HEK293T (cell line): ENCODE results near the gene SF3B2.

ENCODE experiments used
- CTCF ChIA-PET: fragments of 350-600 bp; formaldehyde crosslinking; extraction: SDS; loops from one replicate; lab custom pipeline; 2021; ENCODE audit warnings: antibody characterized with exemption, inconsistent platforms; lab: Yijun Ruan, JAX
- POLR2A ChIA-PET: fragments of 350-600 bp; formaldehyde crosslinking; extraction: SDS; loops from one replicate; lab custom pipeline; 2020; ENCODE audit warnings: antibody characterized with exemption, inconsistent platforms; lab: Yijun Ruan, JAX
- DNase-seq: peaks from one replicate; pipeline ENCODE4 v3.0.0; 2012; ENCODE audit warnings: mixed read lengths; ENCODE audit errors: extremely low spot score
- ARNT ChIP-seq: fragments of 450-650 bp; IDR thresholded peaks from 2 replicates; pipeline ENCODE4 v1.6.1; 2017; ENCODE audit warnings: mild to moderate bottlenecking
- BHLHE40 ChIP-seq: fragments of 450-650 bp; IDR thresholded peaks from 2 replicates; pipeline ENCODE4 v1.6.1; 2016; ENCODE audit warnings: mild to moderate bottlenecking, moderate library complexity, borderline replicate concordance
- CTBP1 ChIP-seq: fragments of 450-650 bp; IDR thresholded peaks from 2 replicates; pipeline ENCODE4 v1.6.1; 2016; ENCODE audit warnings: borderline replicate concordance
- ELF4 ChIP-seq: fragments of 450-650 bp; IDR thresholded peaks from 2 replicates; pipeline ENCODE4 v1.6.1; 2017; ENCODE audit warnings: antibody characterized with exemption
- FOXA1 ChIP-seq: fragments of 450-650 bp; IDR thresholded peaks from 2 replicates; pipeline ENCODE4 v1.6.1; 2016; ENCODE audit warnings: mild to moderate bottlenecking
- FOXK2 ChIP-seq: fragments of 450-650 bp; IDR thresholded peaks from 2 replicates; pipeline ENCODE4 v1.6.1; 2016; ENCODE audit warnings: mild to moderate bottlenecking
- FOXM1 ChIP-seq: fragments of 450-650 bp; IDR thresholded peaks from 2 replicates; pipeline ENCODE4 v1.6.1; 2017; ENCODE audit warnings: mild to moderate bottlenecking, borderline replicate concordance
- HDGF ChIP-seq: fragments of 450-650 bp; IDR thresholded peaks from 2 replicates; pipeline ENCODE4 v1.6.1; 2017; ENCODE audit warnings: antibody characterized with exemption, borderline replicate concordance
- L3MBTL2 ChIP-seq: fragments of 450-650 bp; conservative IDR thresholded peaks from 2 replicates; pipeline ENCODE4 v1.6.1; 2016; ENCODE audit warnings: mild to moderate bottlenecking
- LEF1 ChIP-seq: fragments of 450-650 bp; IDR thresholded peaks from 2 replicates; pipeline ENCODE4 v1.6.1; 2017; ENCODE audit warnings: mild to moderate bottlenecking, borderline replicate concordance
- NFRKB ChIP-seq: fragments of 450-650 bp; IDR thresholded peaks from 2 replicates; pipeline ENCODE4 v1.6.1; 2016; ENCODE audit warnings: mild to moderate bottlenecking, moderate library complexity
- PKNOX1 ChIP-seq: fragments of 450-650 bp; IDR thresholded peaks from 2 replicates; pipeline ENCODE4 v1.6.1; 2016
- SP1 ChIP-seq: fragments of 450-650 bp; IDR thresholded peaks from 2 replicates; pipeline ENCODE4 v1.6.1; 2017
- SUZ12 ChIP-seq: fragments of 450-650 bp; IDR thresholded peaks from 2 replicates; pipeline ENCODE4 v1.6.1; 2016; ENCODE audit warnings: mild to moderate bottlenecking
- TARDBP ChIP-seq: fragments of 450-650 bp; IDR thresholded peaks from 2 replicates; pipeline ENCODE4 v1.6.1; 2016
- ZNF384 ChIP-seq: fragments of 450-650 bp; IDR thresholded peaks from 2 replicates; pipeline ENCODE4 v1.6.1; 2016

SF3B2 gene

GRCh38 chr11:66042996-66043906, 8.9 kb upstream of the SF3B2 start:
- ChIA-PET CTCF (interaction anchor here (0.5 to 1.0 kb wide), 2 partner anchors 8 to 683 kb away, joined by 3 to 4 read pairs; no protein-coding TSS in a partner anchor), POLR2A (interaction anchor here (0.9 to 1.5 kb wide), 2 partner anchors 9 to 41 kb away, joined by 3 read pairs; partner anchors contain the start of genes BANF1 and SF3B2)
- no peak for DNase-seq
- no peak for TF ChIP-seq HDGF
- TF ChIP-seq ARNT, result no peak
- no peak for TF ChIP-seq NFRKB
- TF ChIP-seq ELF4, result no peak
- TF ChIP-seq PKNOX1, result no peak

- ChIA-PET CTCF (interaction anchor here (0.6 to 2.2 kb wide), 9 partner anchors 8 to 369 kb away, joined by 3 to 11 read pairs (median 6); partner anchors contain the start of genes FIBP and PACS1), POLR2A (interaction anchor here (0.8 to 1.3 kb wide), 3 partner anchors 23 to 154 kb away, joined by 3 to 5 read pairs (median 4); partner anchors contain the start of genes BANF1, CCDC85B and EIF1AD)
- no peak for TF ChIP-seq FOXM1
- TF ChIP-seq SUZ12, result no peak
- TF ChIP-seq HDGF, result no peak
- no peak for TF ChIP-seq ZNF384
- no peak for TF ChIP-seq TARDBP
- no peak for TF ChIP-seq ARNT
- TF ChIP-seq CTBP1, result no peak
- TF ChIP-seq FOXK2, result no peak
- TF ChIP-seq PKNOX1, result no peak
- DNase-seq, result no peak
Observed at GRCh38 chr11:66044757-66045156, 7.4 kb upstream of the SF3B2 start.

- TF ChIP-seq FOXM1 (peak; percentile 60; the same call in 1 of the 2 replicates), FOXA1 (no peak), BHLHE40 (no peak), SUZ12 (no peak), TARDBP (no peak), PKNOX1 (no peak), SP1 (no peak), ELF4 (no peak)
- CTCF ChIA-PET, result interaction anchor here (0.6 to 2.2 kb wide), 10 partner anchors 9 to 157 kb away, joined by 3 to 11 read pairs (median 6); partner anchors contain the start of genes FIBP and PACS1
- POLR2A ChIA-PET, result interaction anchor here (0.8 to 1.3 kb wide), 4 partner anchors 9 to 154 kb away, joined by 3 to 5 read pairs (median 4); partner anchors contain the start of genes BANF1, CCDC85B and EIF1AD
- peak; percentile 90 for DNase-seq
Observed at GRCh38 chr11:66045177-66045639, 7.0 kb upstream of the SF3B2 start.

GRCh38 chr11:66046901-66047300, 5.3 kb upstream of the SF3B2 start:
- TF ChIP-seq ARNT (no peak), ELF4 (no peak), LEF1 (no peak), BHLHE40 (no peak), TARDBP (no peak), SUZ12 (no peak), FOXM1 (no peak), SP1 (no peak), HDGF (no peak), FOXK2 (no peak), ZNF384 (no peak), CTBP1 (no peak)
- POLR2A ChIA-PET, result no interaction called here
- DNase-seq, result no peak
- CTCF ChIA-PET, result interaction anchor here (1.6 to 2.2 kb wide), 2 partner anchors 24 kb away, joined by 5 to 11 read pairs; no protein-coding TSS in a partner anchor

GRCh38 chr11:66047541-66048365, 4.4 kb upstream of the SF3B2 start:
- POLR2A ChIA-PET, result no interaction called here
- no peak for TF ChIP-seq ELF4
- no peak for TF ChIP-seq LEF1
- TF ChIP-seq SP1, result no peak
- TF ChIP-seq ZNF384, result no peak
- TF ChIP-seq FOXM1, result no peak
- no peak for TF ChIP-seq SUZ12
- no peak for TF ChIP-seq ARNT
- no peak for TF ChIP-seq BHLHE40
- TF ChIP-seq L3MBTL2, result no peak
- TF ChIP-seq TARDBP, result no peak
- TF ChIP-seq NFRKB, result no peak
- DNase-seq, result no peak
- CTCF ChIA-PET, result interaction anchor here (1.6 kb wide), 1 partner anchor 25 kb away, joined by 5 read pairs; no protein-coding TSS in a partner anchor
